ENCODE data around the gene CHURC1.

Gene CHURC1

GRCh38 chr14:64914237-64915028 lies at the start of gene CHURC1:
CHURC1 (plus strand) TSS chr14:64914455; CDS start chr14:64914496, 41 bp downstream.
- DNase-seq = peak; percentile 98
- Mint-ChIP-seq H3K36me3 (peaks cover 31% of the 10 kb centered on the region), H3K27me3 (peaks cover 11% of the 10 kb centered on the region), H3K4me1 (peaks cover 48% of the 10 kb centered on the region), H3K9me3 (no peaks in the 10 kb centered on the region), H3K27ac (peak within 1 kb of the TSS; percentile 89), H3K4me3 (peak within 1 kb of the TSS; percentile 81)
- CTCF ChIA-PET = interaction anchor here (1.0 to 2.0 kb wide), 4 partner anchors 9 to 56 kb away, joined by 3 to 8 read pairs (median 4); no protein-coding TSS in a partner anchor

- Mint-ChIP-seq H3K4me3 (no peak overlapping the region), H3K4me1 (no peaks in the 10 kb centered on the region), H3K27ac (no peak overlapping the region), H3K9me3 (no peaks in the 10 kb centered on the region), H3K27me3 (peaks cover 43% of the 10 kb centered on the region), H3K36me3 (no peaks in the 10 kb centered on the region)
- CTCF ChIA-PET = no interaction called here
- no peak for DNase-seq
These were observed 49.1 kb upstream of the CHURC1 start for GRCh38 chr14:64865109-64865508.

GRCh38 chr14:64865992-64866391 lies 48.3 kb upstream of the CHURC1 start:
- H3K9me3 Mint-ChIP-seq = no peaks in the 10 kb centered on the region
- no peaks in the 10 kb centered on the region for H3K4me1 Mint-ChIP-seq
- CTCF ChIA-PET = no interaction called here
- DNase-seq = no peak
- H3K27me3 Mint-ChIP-seq = peaks cover 48% of the 10 kb centered on the region
- no peak overlapping the region for H3K27ac Mint-ChIP-seq
- no peaks in the 10 kb centered on the region for H3K36me3 Mint-ChIP-seq
- H3K4me3 Mint-ChIP-seq = no peak overlapping the region

GRCh38 chr14:64867182-64867581 lies 47.1 kb upstream of the CHURC1 start:
- peaks cover 45% of the 10 kb centered on the region for H3K27me3 Mint-ChIP-seq
- CTCF ChIA-PET = interaction anchor here (1.0 kb wide), 1 partner anchor 43 kb away, joined by 3 read pairs; no protein-coding TSS in a partner anchor

GRCh38 chr14:64868379-64868778 lies 45.9 kb upstream of the CHURC1 start:
- Mint-ChIP-seq H3K4me3 (no peak overlapping the region), H3K4me1 (no peaks in the 10 kb centered on the region), H3K27me3 (peaks cover 53% of the 10 kb centered on the region), H3K9me3 (no peaks in the 10 kb centered on the region), H3K36me3 (no peaks in the 10 kb centered on the region), H3K27ac (no peak overlapping the region)
- CTCF ChIA-PET = no interaction called here
- no peak for DNase-seq

More at GRCh38 chr14:64867182-64867581, 47.1 kb upstream of the CHURC1 start:
- Mint-ChIP-seq H3K27ac (no peak overlapping the region), H3K4me1 (no peaks in the 10 kb centered on the region), H3K36me3 (no peaks in the 10 kb centered on the region), H3K4me3 (no peak overlapping the region), H3K9me3 (no peaks in the 10 kb centered on the region)
- DNase-seq = no peak

GRCh38 chr14:64868841-64869240 lies 45.4 kb upstream of the CHURC1 start:
- Mint-ChIP-seq H3K4me1 (no peaks in the 10 kb centered on the region), H3K27me3 (peaks cover 53% of the 10 kb centered on the region), H3K9me3 (no peaks in the 10 kb centered on the region), H3K27ac (no peak overlapping the region), H3K4me3 (no peak overlapping the region), H3K36me3 (no peaks in the 10 kb centered on the region)
- CTCF ChIA-PET = no interaction called here
- no peak for DNase-seq

GRCh38 chr14:64870160-64870559 lies 44.1 kb upstream of the CHURC1 start:
- CTCF ChIA-PET = no interaction called here
- H3K27ac Mint-ChIP-seq = no peak overlapping the region
- H3K9me3 Mint-ChIP-seq = no peaks in the 10 kb centered on the region
- no peak overlapping the region for H3K4me3 Mint-ChIP-seq
- H3K4me1 Mint-ChIP-seq = no peaks in the 10 kb centered on the region
- H3K36me3 Mint-ChIP-seq = no peaks in the 10 kb centered on the region
- H3K27me3 Mint-ChIP-seq = peaks cover 56% of the 10 kb centered on the region
- DNase-seq = no peak

GRCh38 chr14:64871344-64871743 lies 42.9 kb upstream of the CHURC1 start:
- Mint-ChIP-seq H3K9me3 (no peaks in the 10 kb centered on the region), H3K27me3 (peaks cover 58% of the 10 kb centered on the region), H3K4me3 (no peak overlapping the region), H3K4me1 (no peaks in the 10 kb centered on the region), H3K27ac (no peak overlapping the region), H3K36me3 (no peaks in the 10 kb centered on the region)
- CTCF ChIA-PET = no interaction called here
- no peak for DNase-seq

- CTCF ChIA-PET = no interaction called here
- H3K27me3 Mint-ChIP-seq = peaks cover 65% of the 10 kb centered on the region
These were observed 40.6 kb upstream of the CHURC1 start for GRCh38 chr14:64873506-64874219.

GRCh38 chr14:64875350-64875749 lies 38.9 kb upstream of the CHURC1 start:
- Mint-ChIP-seq H3K36me3 (no peaks in the 10 kb centered on the region), H3K4me3 (no peak overlapping the region), H3K9me3 (no peaks in the 10 kb centered on the region), H3K27me3 (peaks cover 74% of the 10 kb centered on the region), H3K27ac (no peak overlapping the region), H3K4me1 (peaks cover 2% of the 10 kb centered on the region)
- no peak for DNase-seq
- CTCF ChIA-PET = no interaction called here

More at GRCh38 chr14:64873506-64874219, 40.6 kb upstream of the CHURC1 start:
- H3K27ac Mint-ChIP-seq = no peak overlapping the region
- DNase-seq = no peak
- H3K9me3 Mint-ChIP-seq = no peaks in the 10 kb centered on the region
- H3K36me3 Mint-ChIP-seq = no peaks in the 10 kb centered on the region
- no peaks in the 10 kb centered on the region for H3K4me1 Mint-ChIP-seq
- H3K4me3 Mint-ChIP-seq = no peak overlapping the region

- Mint-ChIP-seq H3K9me3 (no peaks in the 10 kb centered on the region), H3K27me3 (peaks cover 77% of the 10 kb centered on the region), H3K36me3 (no peaks in the 10 kb centered on the region), H3K4me1 (peaks cover 15% of the 10 kb centered on the region), H3K27ac (no peak overlapping the region), H3K4me3 (no peak overlapping the region)
- CTCF ChIA-PET = interaction anchor here (1.2 to 1.3 kb wide), 2 partner anchors 34 to 54 kb away, joined by 4 to 5 read pairs; no protein-coding TSS in a partner anchor
- no peak for DNase-seq
These were observed 36.4 kb upstream of the CHURC1 start for GRCh38 chr14:64877846-64878245.

- Mint-ChIP-seq H3K36me3 (no peaks in the 10 kb centered on the region), H3K4me1 (peaks cover 17% of the 10 kb centered on the region), H3K9me3 (no peaks in the 10 kb centered on the region), H3K27me3 (peaks cover 85% of the 10 kb centered on the region), H3K27ac (no peak overlapping the region), H3K4me3 (peak overlapping the region; percentile 60)
- CTCF ChIA-PET = interaction anchor here (1.0 to 4.0 kb wide), 3 partner anchors 12 to 71 kb away, joined by 3 to 40 read pairs (median 9); no protein-coding TSS in a partner anchor
- DNase-seq = peak; percentile 23
These were observed 35.2 kb upstream of the CHURC1 start for GRCh38 chr14:64878837-64879634.

GRCh38 chr14:64879635-64880220 lies 34.5 kb upstream of the CHURC1 start, which contains the start of gene SPTB:
SPTB (minus strand) TSS chr14:64879907; CDS start chr14:64823094, 56,813 bp downstream.
- peak within 1 kb of the TSS; percentile 79 for H3K4me3 Mint-ChIP-seq
- H3K9me3 Mint-ChIP-seq = no peaks in the 10 kb centered on the region
- DNase-seq = peak; percentile 73
- no peak within 1 kb of the TSS for H3K27ac Mint-ChIP-seq
- peaks cover 17% of the 10 kb centered on the region for H3K4me1 Mint-ChIP-seq
- H3K27me3 Mint-ChIP-seq = peaks cover 86% of the 10 kb centered on the region
- CTCF ChIA-PET = interaction anchor here (1.2 to 4.0 kb wide), 3 partner anchors 12 to 206 kb away, joined by 3 to 40 read pairs (median 9); no protein-coding TSS in a partner anchor
- no peaks in the 10 kb centered on the region for H3K36me3 Mint-ChIP-seq

Data from activated naive CD4-positive, alpha-beta T cell treated with anti-CD3 and anti-CD28 coated beads, Interleukin-2, amount 10 ng/mL, durations not matched to agents 7 days and 5 days (primary cell).